ENCODE results near the gene FRMD1. TPM values are rescaled to one million over a fixed set of nuclear protein-coding genes. Genes with fewer than 3 reads are reported as not detected.

Gene FRMD1
- total and polyA plus RNA-seq, 7 donors = 0.01 to 2.9 (median 0.25) TPM

- no peaks in the 10 kb centered on the region for H3K9me3 ChIP-seq
- H3K4me3 ChIP-seq = no peak overlapping the region
- ATAC-seq (no peak), DNase-seq (peak; percentile 4 to 28)
- TF ChIP-seq, protein P1, sequence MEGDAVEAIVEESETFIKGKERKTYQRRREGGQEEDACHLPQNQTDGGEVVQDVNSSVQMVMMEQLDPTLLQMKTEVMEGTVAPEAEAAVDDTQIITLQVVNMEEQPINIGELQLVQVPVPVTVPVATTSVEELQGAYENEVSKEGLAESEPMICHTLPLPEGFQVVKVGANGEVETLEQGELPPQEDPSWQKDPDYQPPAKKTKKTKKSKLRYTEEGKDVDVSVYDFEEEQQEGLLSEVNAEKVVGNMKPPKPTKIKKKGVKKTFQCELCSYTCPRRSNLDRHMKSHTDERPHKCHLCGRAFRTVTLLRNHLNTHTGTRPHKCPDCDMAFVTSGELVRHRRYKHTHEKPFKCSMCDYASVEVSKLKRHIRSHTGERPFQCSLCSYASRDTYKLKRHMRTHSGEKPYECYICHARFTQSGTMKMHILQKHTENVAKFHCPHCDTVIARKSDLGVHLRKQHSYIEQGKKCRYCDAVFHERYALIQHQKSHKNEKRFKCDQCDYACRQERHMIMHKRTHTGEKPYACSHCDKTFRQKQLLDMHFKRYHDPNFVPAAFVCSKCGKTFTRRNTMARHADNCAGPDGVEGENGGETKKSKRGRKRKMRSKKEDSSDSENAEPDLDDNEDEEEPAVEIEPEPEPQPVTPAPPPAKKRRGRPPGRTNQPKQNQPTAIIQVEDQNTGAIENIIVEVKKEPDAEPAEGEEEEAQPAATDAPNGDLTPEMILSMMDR (IDR thresholded peaks at IDR 0.05) = no peak
- no peak overlapping the region for H3K27ac ChIP-seq
- H3K4me1 ChIP-seq = no peaks in the 10 kb centered on the region
- intact Hi-C loops (cut with DNase I) = no loop called here
- no peaks in the 10 kb centered on the region for H3K36me3 ChIP-seq (ENCODE audit: insufficient read depth in 1 of 2, low read depth in 1 of 2)
- 86 to 89% (median 88%) methylated on average over 12 of the region's 12 CpGs for WGBS, 3 donors
- H3K27me3 ChIP-seq (ENCODE audit: insufficient read depth in 3 of 3, low read length in 2 of 3) = peaks cover 0 to 27% (median 0%) of the 10 kb centered on the region in 3 donors
Observed at GRCh38 chr6:168105813-168106632, 27.0 kb upstream of the FRMD1 start.

- ATAC-seq (no peak), DNase-seq (peak in 1 of 2 donors; percentile 34)
- intact Hi-C loops (cut with DNase I) = no loop called here
- Histone ChIP-seq H3K27me3 (ENCODE audit: insufficient read depth in 3 of 3, low read length in 2 of 3) (peaks cover 0 to 34% (median 8%) of the 10 kb centered on the region in 3 donors), H3K9me3 (no peaks in the 10 kb centered on the region), H3K4me3 (no peak overlapping the region), H3K27ac (no peak overlapping the region), H3K36me3 (ENCODE audit: insufficient read depth in 1 of 2, low read depth in 1 of 2) (no peaks in the 10 kb centered on the region), H3K4me1 (no peaks in the 10 kb centered on the region)
- WGBS, 3 donors = 88 to 91% (median 90%) methylated on average over 10 of the region's 10 CpGs
- TF ChIP-seq, protein P1 (IDR thresholded peaks at IDR 0.05) = no peak
Observed at GRCh38 chr6:168104636-168105035, 25.6 kb upstream of the FRMD1 start.

DNA sequence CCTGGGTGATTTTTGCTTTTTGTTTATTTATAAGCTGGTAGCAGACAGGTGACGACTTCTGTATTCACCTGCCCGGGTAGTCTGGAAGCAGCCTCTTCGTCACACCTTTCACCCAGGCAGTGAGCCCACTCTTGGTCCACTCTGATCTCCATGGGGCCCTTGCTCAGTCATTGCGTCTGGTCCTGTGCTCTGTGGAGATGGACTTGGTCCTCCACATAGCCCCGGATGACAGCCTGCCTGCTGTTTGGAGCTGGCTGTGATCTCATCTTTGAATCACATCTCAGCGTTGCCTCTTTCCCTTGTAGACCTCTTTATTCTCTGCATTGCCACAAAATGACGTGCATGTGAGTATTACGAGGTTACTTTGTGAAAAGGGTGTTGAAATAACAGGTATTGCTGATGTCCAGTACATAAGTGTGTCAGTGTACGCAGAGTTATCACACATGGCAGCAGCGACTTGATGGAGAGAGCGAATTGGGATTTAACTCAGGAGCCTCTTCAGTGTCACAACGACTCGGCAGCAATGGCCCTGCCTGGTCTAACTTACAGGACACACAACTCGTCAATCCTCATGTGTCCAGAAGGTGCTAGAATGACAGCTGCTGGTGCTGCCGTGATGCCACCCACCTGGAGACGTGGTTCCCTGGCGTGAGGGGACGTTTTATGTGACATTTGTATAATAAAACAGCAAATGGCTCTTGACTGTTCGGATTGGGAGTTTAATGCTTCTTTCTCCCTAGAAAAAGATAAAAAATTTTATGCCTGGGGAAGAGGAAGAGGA lies 24.2 kb upstream of the FRMD1 start:
- Histone ChIP-seq H3K27ac (no peak overlapping the region), H3K9me3 (no peaks in the 10 kb centered on the region), H3K4me1 (no peaks in the 10 kb centered on the region), H3K27me3 (ENCODE audit: insufficient read depth in 3 of 3, low read length in 2 of 3) (peaks cover 0 to 35% (median 8%) of the 10 kb centered on the region in 3 donors), H3K36me3 (ENCODE audit: insufficient read depth in 1 of 2, low read depth in 1 of 2) (no peaks in the 10 kb centered on the region), H3K4me3 (no peak overlapping the region)
- DNase-seq = peak; percentile 4 to 8
- WGBS, 3 donors = 73 to 83% (median 76%) methylated on average over 19 of the region's 19 CpGs
- ATAC-seq = no peak
- intact Hi-C loops (cut with DNase I) = no loop called here
- TF ChIP-seq, protein P1 (IDR thresholded peaks at IDR 0.05) = no peak

GRCh38 chr6:168102315-168102985 lies 23.4 kb upstream of the FRMD1 start:
- H3K27me3 ChIP-seq (ENCODE audit: insufficient read depth in 3 of 3, low read length in 2 of 3) = peaks cover 0 to 38% (median 8%) of the 10 kb centered on the region in 3 donors
- TF ChIP-seq, protein P1 (IDR thresholded peaks at IDR 0.05) = no peak
- H3K36me3 ChIP-seq (ENCODE audit: insufficient read depth in 1 of 2, low read depth in 1 of 2) = no peaks in the 10 kb centered on the region
- no peaks in the 10 kb centered on the region for H3K4me1 ChIP-seq
- H3K9me3 ChIP-seq = no peaks in the 10 kb centered on the region
- H3K4me3 ChIP-seq = no peak overlapping the region
- H3K27ac ChIP-seq = no peak overlapping the region
- WGBS, 3 donors = 76 to 82% (median 79%) methylated on average over 10 of the region's 10 CpGs
- intact Hi-C loops (cut with DNase I) = no loop called here
- DNase-seq (peak in 1 of 2 donors; percentile 16), ATAC-seq (no peak)

All from psoas muscle (tissue), 8 donors.